Liver (tissue), 9 donors: ENCODE measurements around the gene LRRN3. TPM values are rescaled to one million over a fixed set of nuclear protein-coding genes. Genes with fewer than 3 reads are reported as not detected.

Experiments
- DNase-seq: peaks from one replicate; pipeline ENCODE4 v3.0.0-alpha.2; 2017; ENCODE audit warnings: low spot score
- H3K27ac ChIP-seq, 2 donors: one replicate each; pipeline ENCODE4 v1.7.0; 2013; ENCODE audit warnings: inconsistent platforms in 2 of 2, low read length in 2 of 2, control low read depth in 1 of 2, low read depth in 1 of 2, mild to moderate bottlenecking in 1 of 2
- H3K27me3 ChIP-seq, 4 donors: one replicate each; pipeline versions ENCODE4 v1.6.1 to v1.7.0; 2013; ENCODE audit warnings: low read length in 3 of 4, inconsistent platforms in 1 of 4, mild to moderate bottlenecking in 1 of 4, moderate library complexity in 1 of 4; ENCODE audit not compliant: control insufficient read depth in 4 of 4, insufficient read depth in 4 of 4
- H3K36me3 ChIP-seq, 4 donors: one replicate each; pipeline versions ENCODE4 v1.6.1 to v1.7.0; 2013; ENCODE audit warnings: low read length in 3 of 4, mild to moderate bottlenecking in 3 of 4, low read depth in 1 of 4, moderate library complexity in 1 of 4; ENCODE audit not compliant: control insufficient read depth in 4 of 4, insufficient read depth in 3 of 4
- H3K4me1 ChIP-seq, 4 donors: one replicate each; pipeline versions ENCODE4 v1.6.1 to v1.7.0; 2013; ENCODE audit warnings: low read length in 3 of 4, mild to moderate bottlenecking in 3 of 4, moderate library complexity in 1 of 4; ENCODE audit not compliant: control insufficient read depth in 4 of 4, insufficient read depth in 4 of 4
- H3K4me3 ChIP-seq, 3 donors: one replicate each; pipeline versions ENCODE4 v1.6.1 to v1.7.0; 2013; ENCODE audit warnings: low read length in 3 of 3, control low read depth in 1 of 3, low read depth in 1 of 3, mild to moderate bottlenecking in 1 of 3
- H3K9ac ChIP-seq, 2 donors: one replicate each; pipeline ENCODE4 v1.7.0; 2013; ENCODE audit warnings: low read length in 2 of 2, mild to moderate bottlenecking in 2 of 2, moderate library complexity in 2 of 2, control low read depth in 1 of 2, low read depth in 1 of 2
- H3K9me3 ChIP-seq, 4 donors: one replicate each; pipeline versions ENCODE4 v1.6.1 to v1.7.0; 2013; ENCODE audit warnings: low read length in 3 of 4; ENCODE audit not compliant: control insufficient read depth in 4 of 4
- CTCF ChIP-seq: fragments of 150-350 bp; IDR thresholded peaks from 2 replicates; pipeline ENCODE4 v1.5.1; 2017; ENCODE audit warnings: improper control_type of control experiment, low read depth, low read length; ENCODE audit not compliant: missing input control
- FOXA1 ChIP-seq: IDR thresholded peaks from 2 replicates; pipeline ENCODE4 v1.6.1; 2016; ENCODE audit warnings: antibody characterized with exemption
- FOXA2 ChIP-seq: IDR thresholded peaks from 2 replicates; pipeline ENCODE4 v1.6.1; 2016; ENCODE audit warnings: antibody characterized with exemption
- GABPA ChIP-seq, 2 donors: IDR thresholded peaks in 1 of 2; conservative IDR thresholded peaks in 1 of 2; 2 replicates each; pipeline ENCODE4 v1.6.1; 2016; ENCODE audit warnings: antibody characterized with exemption in 2 of 2, mild to moderate bottlenecking in 1 of 2, moderate library complexity in 1 of 2
- HNF4A ChIP-seq, 2 donors: conservative IDR thresholded peaks; 2 replicates each; pipeline ENCODE4 v1.6.1; 2016; ENCODE audit warnings: antibody characterized with exemption in 2 of 2, mild to moderate bottlenecking in 2 of 2
- HNF4G ChIP-seq: IDR thresholded peaks from 2 replicates; pipeline ENCODE4 v1.6.1; 2016; ENCODE audit warnings: antibody characterized with exemption
- MAX ChIP-seq: IDR thresholded peaks from 2 replicates; pipeline ENCODE4 v1.6.1; 2016; ENCODE audit warnings: antibody characterized with exemption
- NR2F2 ChIP-seq: IDR thresholded peaks from 2 replicates; pipeline ENCODE4 v1.6.1; 2016; ENCODE audit warnings: antibody characterized with exemption
- RAD21 ChIP-seq, 2 donors: IDR thresholded peaks; 2 replicates each; pipeline ENCODE4 v1.6.1; 2016; ENCODE audit warnings: antibody characterized with exemption in 2 of 2, mild to moderate bottlenecking in 2 of 2
- REST ChIP-seq: IDR thresholded peaks from 2 replicates; pipeline ENCODE4 v1.6.1; 2016; ENCODE audit warnings: antibody characterized with exemption, mild to moderate bottlenecking
- RXRA ChIP-seq, 2 donors: IDR thresholded peaks; 2 replicates each; pipeline ENCODE4 v1.6.1; 2017 to 2018; ENCODE audit warnings: antibody characterized with exemption in 2 of 2, mild to moderate bottlenecking in 1 of 2
- SP1 ChIP-seq: IDR thresholded peaks from 2 replicates; pipeline ENCODE4 v1.6.1; 2018; ENCODE audit warnings: antibody characterized with exemption, mild to moderate bottlenecking
- TAF1 ChIP-seq: conservative IDR thresholded peaks from 2 replicates; pipeline ENCODE4 v1.6.1; 2016; ENCODE audit warnings: antibody characterized with exemption, mild to moderate bottlenecking
- ZBTB33 ChIP-seq: IDR thresholded peaks from 2 replicates; pipeline ENCODE4 v1.6.1; 2016; ENCODE audit warnings: antibody characterized with exemption
- polyA plus RNA-seq, 2 donors: library from polyadenylated mRNA; stranded (reverse) in 1 of 2; unstranded in 1 of 2; fragments of 200-250 nt in 1 of 2; fragments of >200 nt in 1 of 2; fragmentation: Nextera tagmentation in 1 of 2; extraction: Ambion mirVana in 1 of 2; gene quantifications; one replicate each; pipeline versions ENCODE4 v1.2.1 to v1.2.3, GENCODE V29; 2013 to 2015
- total RNA-seq, 2 donors: library from RNA; depleted of rRNA; stranded (reverse); fragments of >200 nt; gene quantifications; one replicate each; pipeline ENCODE4 v1.2.3, GENCODE V29; 2014
- TF ChIP-seq, protein P1 (sequence below): IDR thresholded peaks from 2 replicates; pipeline ENCODE4 v1.6.1; 2016; ENCODE audit warnings: antibody characterized with exemption
- donor health status: healthy.
- donor health status: healthy.
- donor health status: healthy.
- donor health status: healthy.
- donor health status: healthy.

LRRN3 gene
- total and polyA plus RNA-seq, 4 donors: 0.18 to 1.1 (median 0.32) TPM

DNA sequence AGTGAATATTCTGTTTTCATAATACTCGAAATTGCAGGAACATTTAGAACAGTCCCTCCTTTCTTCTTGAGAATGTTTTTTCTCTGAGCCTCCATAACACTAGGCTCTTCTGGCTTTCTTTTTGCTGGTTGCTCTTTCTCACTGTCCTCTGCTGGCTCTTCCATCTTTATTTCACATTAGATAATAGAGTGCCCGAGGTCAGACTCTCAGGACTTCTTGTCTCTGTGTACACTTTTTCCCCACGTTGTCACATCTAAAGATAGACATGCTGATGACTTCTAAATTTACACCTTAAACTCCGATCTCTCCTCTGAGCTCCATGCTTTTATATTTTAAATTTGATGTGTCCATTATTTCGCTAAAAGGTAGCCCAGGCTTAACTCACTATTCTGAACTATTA, 15.4 kb upstream of the LRRN3 start (continued):
- TF ChIP-seq REST (no peak), ZBTB33 (no peak), FOXA2 (no peak)

DNA sequence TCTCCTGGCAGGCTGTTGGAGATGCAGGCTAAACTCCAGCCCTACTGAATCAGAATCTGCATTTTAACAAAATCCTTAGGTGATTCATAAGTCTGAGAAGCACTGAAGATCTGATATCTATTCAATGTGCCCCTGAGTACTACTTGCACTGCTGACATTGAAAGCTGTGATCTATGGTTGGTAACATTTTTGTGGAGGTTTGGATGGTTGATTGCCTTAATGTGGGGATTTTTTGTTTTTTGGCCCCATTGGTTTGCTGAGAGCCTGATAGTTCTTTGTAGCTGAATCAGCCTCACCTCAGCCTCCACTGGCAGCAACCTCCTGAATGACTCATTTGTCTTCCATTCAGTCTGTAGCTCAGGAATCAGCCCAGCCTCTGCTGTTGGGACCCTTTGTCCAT, 14.7 kb upstream of the LRRN3 start:
- no peaks in the 10 kb centered on the region for H3K4me1 ChIP-seq
- H3K9ac ChIP-seq: no peak overlapping the region
- no peaks in the 10 kb centered on the region for H3K36me3 ChIP-seq
- TF ChIP-seq HNF4G (no peak), GABPA (IDR thresholded peaks at IDR 0.05 in 1 of 2, conservative IDR thresholded peaks at IDR 0.05 in 1 of 2) (no peak), MAX (no peak), FOXA2 (no peak), NR2F2 (no peak), RXRA (IDR thresholded peaks at IDR 0.05) (no peak), TAF1 (no peak), HNF4A (conservative IDR thresholded peaks at IDR 0.05) (no peak), FOXA1 (no peak), ZBTB33 (no peak), REST (no peak), RAD21 (IDR thresholded peaks at IDR 0.05) (no peak), CTCF (no peak), SP1 (no peak)
- TF ChIP-seq, protein P1, sequence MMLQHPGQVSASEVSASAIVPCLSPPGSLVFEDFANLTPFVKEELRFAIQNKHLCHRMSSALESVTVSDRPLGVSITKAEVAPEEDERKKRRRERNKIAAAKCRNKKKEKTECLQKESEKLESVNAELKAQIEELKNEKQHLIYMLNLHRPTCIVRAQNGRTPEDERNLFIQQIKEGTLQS: no peak
- H3K9me3 ChIP-seq: no peaks in the 10 kb centered on the region
- H3K4me3 ChIP-seq: no peak overlapping the region
- no peak for DNase-seq
- no peaks in the 10 kb centered on the region for H3K27me3 ChIP-seq
- no peak overlapping the region for H3K27ac ChIP-seq
